CD4-positive, alpha-beta T cell treated with Interleukin-21 for 1 hour (primary cell): ENCODE results near the gene GPR85.
"Not testable (repeated sequence)": the region's sequence is repeated elsewhere in the genome, so short reads cannot be mapped to it uniquely, and the experiment has no call there.

ENCODE experiments used
- DNase-seq: peaks from one replicate; pipeline ENCODE4 v3.0.0-alpha.2; 2020

Gene GPR85

GRCh38 chr7:113083816-113084495, 2.7 kb downstream of the GPR85 start:
- DNase-seq = no peak

DNA sequence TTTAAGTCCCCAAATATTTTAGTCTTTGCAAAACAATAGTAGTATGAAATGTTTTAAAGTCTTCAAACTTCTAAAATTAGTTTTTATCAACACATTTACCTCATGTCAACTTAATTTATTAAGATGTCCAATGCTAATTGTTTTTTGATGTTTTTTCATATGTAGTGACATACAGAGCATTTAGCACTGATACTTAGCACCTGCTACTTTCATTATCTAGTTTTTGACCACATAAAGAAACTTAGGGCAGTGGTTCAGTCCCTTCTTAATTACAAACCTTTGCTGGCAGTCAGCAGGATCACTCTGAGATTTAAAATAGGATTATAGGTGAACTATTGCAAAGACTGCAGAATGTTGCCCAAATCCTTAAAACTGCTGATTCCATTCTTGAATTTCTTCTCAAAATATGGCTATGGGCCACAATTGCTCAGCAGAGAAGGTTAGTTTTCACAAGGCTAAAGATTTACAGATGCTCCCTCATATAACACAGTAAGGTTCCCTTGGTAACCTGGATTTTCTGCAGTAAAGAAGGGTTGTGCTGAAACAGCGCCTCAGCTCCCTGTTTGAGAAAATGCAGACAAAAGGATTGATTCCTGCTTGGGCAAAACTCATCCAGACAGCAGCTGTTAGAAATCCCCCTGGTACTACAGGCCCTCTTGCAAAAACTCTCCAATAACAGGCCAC, 3.4 kb downstream of the GPR85 start:
- DNase-seq = no peak

GRCh38 chr7:113078331-113078730, 8.3 kb downstream of the GPR85 start:
- DNase-seq = no peak

- no peak for DNase-seq
Observed at GRCh38 chr7:113076703-113077102, 9.9 kb downstream of the GPR85 start.

DNA sequence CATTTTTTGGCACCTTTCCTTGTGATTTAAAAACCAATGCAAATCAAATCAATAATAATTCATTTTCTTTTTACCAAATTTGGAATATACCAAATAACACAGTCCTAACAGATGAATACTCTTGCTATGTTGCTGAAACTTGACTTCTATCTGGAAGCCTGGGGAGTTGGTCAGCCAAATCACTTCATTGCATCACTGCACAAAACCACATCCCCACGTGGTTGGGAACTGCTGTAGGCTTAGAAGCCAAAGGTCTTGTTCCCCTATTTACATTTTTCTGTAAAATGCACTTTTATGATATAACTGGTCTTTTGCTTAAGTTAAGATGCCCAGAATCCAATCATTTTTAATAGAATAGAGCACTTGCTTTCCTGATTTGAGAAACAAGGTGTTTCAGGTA, 15.2 kb downstream of the GPR85 start:
- DNase-seq = no peak

DNA sequence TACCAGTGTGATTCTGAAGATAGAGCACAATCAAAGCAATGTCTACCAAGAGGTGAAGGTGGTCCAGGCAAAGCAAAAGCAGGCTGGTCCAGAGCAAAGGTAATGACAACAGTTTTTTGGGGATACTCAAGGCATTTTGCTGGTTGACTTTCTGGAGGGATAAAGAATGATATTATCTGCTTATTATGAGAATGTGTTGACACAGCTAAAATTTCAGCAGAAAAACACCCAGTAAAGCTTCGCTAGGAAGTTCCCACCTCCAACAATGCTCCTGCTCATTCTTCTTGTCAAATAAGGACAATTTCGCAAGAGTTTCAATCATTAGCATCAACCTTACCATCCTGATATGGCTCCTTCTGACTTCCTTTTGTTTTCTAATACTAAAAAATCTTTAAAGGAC, 24.1 kb downstream of the GPR85 start:
- no peak for DNase-seq

- no peak for DNase-seq
Observed at GRCh38 chr7:113060100-113060499, 26.5 kb downstream of the GPR85 start.

GRCh38 chr7:113054938-113055337, 31.7 kb downstream of the GPR85 start:
- DNase-seq = no peak

- not testable (repeated sequence) for DNase-seq
Observed at GRCh38 chr7:113054272-113054671, 32.4 kb downstream of the GPR85 start.

- DNase-seq = not testable (repeated sequence)
Observed at GRCh38 chr7:113049221-113049620, 37.4 kb downstream of the GPR85 start.

DNA sequence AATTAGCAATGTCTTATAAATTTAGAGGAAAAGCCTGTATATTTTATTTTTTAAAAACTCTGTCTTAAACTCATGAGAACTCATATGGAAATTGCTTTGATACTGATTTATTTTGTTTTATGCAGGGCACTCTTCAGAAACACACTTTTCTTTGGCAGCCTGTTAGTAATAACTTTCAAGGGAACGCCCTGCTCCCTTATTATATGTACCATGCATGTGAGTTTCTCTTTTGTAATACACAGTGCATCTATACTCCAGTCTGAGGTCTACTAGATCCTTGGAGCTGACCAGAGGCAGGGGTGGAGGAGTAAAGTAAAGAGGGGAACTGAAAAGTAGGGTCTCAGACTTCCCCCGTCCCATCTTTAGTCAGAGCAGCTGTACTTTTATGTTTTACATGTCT, 40.2 kb downstream of the GPR85 start:
- no peak for DNase-seq

DNA sequence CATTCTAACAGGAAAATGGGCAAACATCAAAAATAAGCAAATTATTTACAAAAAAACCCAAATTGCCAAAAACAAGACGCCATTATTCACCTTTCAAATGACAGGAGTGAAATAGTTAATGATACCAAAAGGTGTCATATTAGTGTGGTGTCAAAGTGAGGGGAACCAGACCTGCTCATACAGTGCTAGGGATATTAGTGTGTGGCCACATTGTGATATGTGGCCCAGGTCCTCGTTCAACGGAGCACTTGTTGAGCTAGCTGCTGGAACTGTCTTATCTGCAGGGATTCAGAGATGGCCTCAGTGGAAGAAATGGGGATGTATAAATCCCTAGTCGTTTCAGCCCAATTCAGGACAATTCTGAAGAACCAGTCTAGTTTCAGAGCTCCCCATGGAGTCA, 41.2 kb downstream of the GPR85 start:
- DNase-seq = no peak

DNA sequence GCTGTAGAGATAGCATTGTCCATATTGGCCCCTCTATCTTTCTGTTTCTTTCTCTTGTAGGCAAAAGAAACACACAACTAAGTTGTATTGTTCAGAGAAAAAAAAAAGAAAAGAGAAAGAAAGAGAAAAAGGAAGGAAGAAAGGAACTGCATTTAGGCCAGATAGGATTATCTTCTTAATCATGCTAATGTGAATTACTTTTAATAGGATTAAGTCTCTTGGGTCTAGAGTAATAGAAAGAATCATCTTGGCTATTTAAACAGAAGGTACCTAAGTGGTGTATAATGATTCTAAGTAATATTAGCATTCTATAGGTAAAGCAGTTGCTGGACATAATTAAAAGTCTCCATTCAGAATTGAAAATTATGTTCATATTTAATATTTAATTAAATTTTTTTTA, 42.2 kb downstream of the GPR85 start:
- DNase-seq = no peak

GRCh38 chr7:113040849-113041248, 45.8 kb downstream of the GPR85 start:
- no peak for DNase-seq

GRCh38 chr7:113033959-113034358, 52.7 kb downstream of the GPR85 start:
- DNase-seq = no peak
